Measurements from ENCODE around the gene SLC35F5. TPM values are rescaled to one million over a fixed set of nuclear protein-coding genes. Genes with fewer than 3 reads are reported as not detected.
"Not testable (repeated sequence)": the region's sequence is repeated elsewhere in the genome, so short reads cannot be mapped to it uniquely, and the experiment has no call there.

The SLC35F5 gene
- polyA plus RNA-seq, 1 experiment: 52.4 TPM

DNA sequence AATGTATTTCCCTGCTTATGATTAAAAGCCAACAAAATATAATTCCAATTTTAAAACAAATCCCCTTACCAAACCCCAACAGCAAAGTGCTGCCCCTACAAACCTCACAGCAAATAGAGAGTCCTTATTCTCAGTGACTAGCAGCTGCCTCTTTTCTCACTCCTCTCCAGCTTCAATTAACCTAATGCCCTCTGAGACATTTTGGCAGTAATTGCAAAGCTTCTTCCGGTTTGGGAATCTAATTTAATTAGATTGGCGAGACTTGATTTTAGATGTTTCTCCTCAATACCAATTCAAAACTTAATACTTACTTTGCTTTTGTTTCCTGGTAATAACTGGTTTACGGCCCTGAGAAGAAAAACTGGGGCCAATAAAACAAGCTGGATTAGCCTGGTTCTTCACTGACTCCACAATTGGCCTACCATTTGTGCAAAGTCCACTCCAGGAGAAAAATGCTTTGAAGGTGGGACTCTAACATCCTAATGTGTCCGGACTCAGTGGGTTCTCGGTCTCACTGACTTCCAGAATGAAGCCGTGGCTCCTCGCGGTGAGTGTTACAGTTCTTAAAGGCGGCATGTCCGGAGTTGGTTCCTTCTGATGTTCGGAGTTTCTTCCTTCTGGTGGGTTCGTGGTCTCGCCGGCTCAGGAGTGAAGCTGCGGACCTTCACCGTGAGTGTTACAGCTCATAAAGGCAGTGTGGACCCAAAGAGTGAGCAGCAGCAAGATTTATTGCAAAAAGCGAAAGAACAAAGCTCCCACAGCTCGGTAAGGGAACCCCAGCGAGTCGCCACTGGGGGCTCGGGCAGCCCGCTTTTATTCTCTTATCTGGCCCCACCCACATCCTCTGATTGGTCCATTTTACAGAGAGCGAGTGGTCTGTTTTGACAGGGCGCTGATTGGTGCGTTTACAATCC is 52.8 kb downstream of the SLC35F5 start:
- DNase-seq (ENCODE audit: low read depth): no peak
- ChIA-PET POLR2A (no interaction called here), CTCF (interaction anchor here (1.5 kb wide), 1 partner anchor 277 kb away, joined by 3 read pairs; no protein-coding TSS in a partner anchor)
- TF ChIP-seq, protein P1, sequence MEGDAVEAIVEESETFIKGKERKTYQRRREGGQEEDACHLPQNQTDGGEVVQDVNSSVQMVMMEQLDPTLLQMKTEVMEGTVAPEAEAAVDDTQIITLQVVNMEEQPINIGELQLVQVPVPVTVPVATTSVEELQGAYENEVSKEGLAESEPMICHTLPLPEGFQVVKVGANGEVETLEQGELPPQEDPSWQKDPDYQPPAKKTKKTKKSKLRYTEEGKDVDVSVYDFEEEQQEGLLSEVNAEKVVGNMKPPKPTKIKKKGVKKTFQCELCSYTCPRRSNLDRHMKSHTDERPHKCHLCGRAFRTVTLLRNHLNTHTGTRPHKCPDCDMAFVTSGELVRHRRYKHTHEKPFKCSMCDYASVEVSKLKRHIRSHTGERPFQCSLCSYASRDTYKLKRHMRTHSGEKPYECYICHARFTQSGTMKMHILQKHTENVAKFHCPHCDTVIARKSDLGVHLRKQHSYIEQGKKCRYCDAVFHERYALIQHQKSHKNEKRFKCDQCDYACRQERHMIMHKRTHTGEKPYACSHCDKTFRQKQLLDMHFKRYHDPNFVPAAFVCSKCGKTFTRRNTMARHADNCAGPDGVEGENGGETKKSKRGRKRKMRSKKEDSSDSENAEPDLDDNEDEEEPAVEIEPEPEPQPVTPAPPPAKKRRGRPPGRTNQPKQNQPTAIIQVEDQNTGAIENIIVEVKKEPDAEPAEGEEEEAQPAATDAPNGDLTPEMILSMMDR (IDR thresholded peaks at IDR 0.05; ENCODE audit: insufficient read depth, low read depth, low read length): no peak
- H3K27me3 ChIP-seq (ENCODE audit: control insufficient read depth, insufficient read depth, low read length): no peaks in the 10 kb centered on the region
- peaks cover 1% of the 10 kb centered on the region; the same call in 1 of the 2 replicates for H3K36me3 ChIP-seq (ENCODE audit: control insufficient read depth, insufficient read depth, low read length)
- H3K4me3 ChIP-seq (ENCODE audit: low read depth, low read length): no peak overlapping the region

DNA sequence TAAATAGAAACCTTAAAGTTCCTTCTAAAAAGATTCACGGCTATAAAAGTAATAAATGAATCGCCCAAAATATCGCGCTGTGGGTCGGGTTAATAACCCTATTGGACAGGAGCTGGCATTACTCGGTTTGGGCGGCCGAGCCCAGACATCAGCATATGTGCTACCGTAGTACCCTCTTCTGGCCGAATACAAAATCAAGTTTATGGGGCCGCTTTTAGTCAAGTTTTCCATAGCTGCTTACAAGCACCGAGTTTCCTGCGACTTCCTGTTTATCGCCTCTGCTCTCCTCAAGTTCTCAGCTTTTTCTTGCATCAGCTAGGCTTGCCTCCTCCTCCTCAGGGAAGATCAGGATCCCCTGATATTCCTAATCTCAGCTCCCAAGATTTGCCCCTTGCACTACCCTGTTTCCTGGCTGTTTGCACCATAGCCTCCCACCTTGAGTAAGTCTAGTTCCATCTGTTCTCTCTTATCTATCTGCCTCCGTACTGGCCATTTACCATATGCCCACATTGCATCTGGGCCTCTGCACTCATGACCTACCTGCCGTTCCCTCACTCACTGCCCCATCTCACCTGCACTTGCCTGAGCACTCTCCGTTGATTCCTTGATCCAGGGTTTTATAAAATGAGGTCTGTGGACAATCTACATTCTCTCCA is 56.1 kb downstream of the SLC35F5 start:
- ChIA-PET CTCF (no interaction called here), POLR2A (no interaction called here)
- TF ChIP-seq, protein P1 (IDR thresholded peaks at IDR 0.05; ENCODE audit: insufficient read depth, low read depth, low read length): no peak
- DNase-seq (ENCODE audit: low read depth): no peak
- Histone ChIP-seq H3K4me3 (ENCODE audit: low read depth, low read length) (no peak overlapping the region), H3K27me3 (ENCODE audit: control insufficient read depth, insufficient read depth, low read length) (no peaks in the 10 kb centered on the region), H3K36me3 (ENCODE audit: control insufficient read depth, insufficient read depth, low read length) (no peaks in the 10 kb centered on the region)

DNA sequence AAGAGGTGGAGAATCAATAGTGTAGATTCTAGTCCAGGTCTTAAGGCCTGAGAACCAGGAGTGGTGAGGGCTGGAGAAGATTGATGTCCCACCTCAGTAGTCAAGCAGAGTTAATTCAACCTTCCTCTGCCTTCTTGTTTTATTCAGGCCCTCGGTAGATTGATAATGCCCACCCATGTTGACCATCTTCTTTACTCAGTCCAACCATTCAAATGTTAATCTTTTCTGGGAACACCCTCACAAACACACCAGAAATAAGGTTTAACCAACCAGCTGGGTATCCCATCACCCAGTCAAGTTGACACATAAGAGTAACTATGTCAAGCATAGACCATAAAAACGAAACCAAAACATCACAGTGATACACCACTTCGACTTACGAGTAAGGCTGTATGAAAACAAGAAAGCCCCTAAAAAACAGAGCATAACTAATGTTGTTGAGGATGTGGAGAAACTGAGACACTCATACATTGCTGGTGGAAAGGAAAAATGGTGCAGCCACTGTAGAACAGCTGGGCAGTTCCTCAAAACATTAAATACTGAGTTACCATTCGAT is 57.5 kb downstream of the SLC35F5 start:
- DNase-seq (ENCODE audit: low read depth): no peak
- CTCF ChIA-PET: no interaction called here
- H3K4me3 ChIP-seq (ENCODE audit: low read depth, low read length): no peak overlapping the region
- H3K36me3 ChIP-seq (ENCODE audit: control insufficient read depth, insufficient read depth, low read length): no peaks in the 10 kb centered on the region
- TF ChIP-seq, protein P1 (IDR thresholded peaks at IDR 0.05; ENCODE audit: insufficient read depth, low read depth, low read length): no peak
- no peaks in the 10 kb centered on the region for H3K27me3 ChIP-seq (ENCODE audit: control insufficient read depth, insufficient read depth, low read length)
- POLR2A ChIA-PET: interaction anchor here (0.5 kb wide), 1 partner anchor 212 kb away, joined by 3 read pairs; no protein-coding TSS in a partner anchor

DNA sequence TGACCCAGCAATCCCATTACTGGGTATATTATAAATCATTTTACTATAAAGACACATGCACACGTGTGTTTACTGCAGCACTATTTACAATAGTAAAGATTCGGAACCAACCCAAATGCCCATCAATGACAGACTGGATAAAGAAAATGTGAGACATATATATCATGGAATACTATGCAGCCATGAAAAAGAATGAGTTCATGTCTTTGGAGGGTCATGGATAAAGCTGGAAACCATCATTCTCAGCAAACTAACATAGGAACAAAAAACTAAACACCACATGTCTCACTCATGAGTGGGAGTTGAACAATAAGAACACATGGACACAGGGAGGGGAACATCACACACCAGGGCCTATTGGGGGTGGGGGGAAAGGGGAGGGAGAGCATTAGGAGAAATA is 58.2 kb downstream of the SLC35F5 start:
- CTCF ChIA-PET; DNase-seq (ENCODE audit: low read depth); H3K36me3 ChIP-seq (ENCODE audit: control insufficient read depth, insufficient read depth, low read length); H3K4me3 ChIP-seq (ENCODE audit: low read depth, low read length); POLR2A ChIA-PET; H3K27me3 ChIP-seq (ENCODE audit: control insufficient read depth, insufficient read depth, low read length): not testable (repeated sequence)

DNA sequence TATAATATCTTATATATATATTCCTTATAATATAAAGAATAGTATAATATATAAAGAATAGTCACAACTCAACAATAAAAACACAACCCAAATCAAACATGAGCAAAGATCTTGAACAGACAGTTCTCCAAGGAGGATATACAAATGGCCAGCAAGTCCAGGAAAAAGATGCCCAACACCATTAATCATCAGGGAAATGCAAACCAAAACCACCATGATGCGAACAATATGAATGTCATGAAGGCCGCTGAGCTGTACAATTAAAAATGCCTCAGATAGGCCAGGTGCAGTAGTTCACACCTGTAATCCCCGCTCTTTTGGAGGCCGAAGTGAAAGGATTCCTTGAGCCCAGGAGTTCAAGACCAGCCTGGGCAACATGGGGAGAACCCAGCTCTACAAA is 58.9 kb downstream of the SLC35F5 start:
- no peak for DNase-seq (ENCODE audit: low read depth)
- ChIA-PET CTCF (no interaction called here), POLR2A (no interaction called here)
- TF ChIP-seq, protein P1 (IDR thresholded peaks at IDR 0.05; ENCODE audit: insufficient read depth, low read depth, low read length): no peak
- no peaks in the 10 kb centered on the region for H3K36me3 ChIP-seq (ENCODE audit: control insufficient read depth, insufficient read depth, low read length)
- H3K4me3 ChIP-seq (ENCODE audit: low read depth, low read length): no peak overlapping the region
- no peaks in the 10 kb centered on the region for H3K27me3 ChIP-seq (ENCODE audit: control insufficient read depth, insufficient read depth, low read length)

Data from BJ (cell line).